Bronchial epithelial cell (primary cell): Measurements from ENCODE around the gene STXBP1. TPM values are rescaled to one million over a fixed set of nuclear protein-coding genes. Genes with fewer than 3 reads are reported as not detected.
A peak's percentile ranks its signal among the peaks of the same experiment; 100 is the strongest.

ENCODE experiments used
- DNase-seq: peaks from one replicate; pipeline ENCODE4 v3.0.0-alpha.2; 2010; ENCODE audit warnings: low read depth
- FAIRE-seq: peaks from 2 replicates; lab custom pipeline; 2011; peaks lifted over from hg19 to GRCh38; lab: Jason Lieb, UNC
- H3K27me3 ChIP-seq: 2 replicates; pipeline ENCODE4 v1.5.1; 2011; ENCODE audit warnings: low read length; ENCODE audit not compliant: control insufficient read depth, insufficient read depth
- H3K36me3 ChIP-seq: 2 replicates; pipeline ENCODE4 v1.5.1; 2011; ENCODE audit warnings: low read length; ENCODE audit not compliant: control insufficient read depth, insufficient read depth
- H3K4me3 ChIP-seq: 2 replicates; pipeline ENCODE4 v1.5.1; 2011; ENCODE audit warnings: mild to moderate bottlenecking, low read depth, low read length, control low read depth
- CTCF ChIP-seq: IDR thresholded peaks from 2 replicates; pipeline ENCODE4 v1.5.1; 2011; ENCODE audit warnings: mild to moderate bottlenecking, moderate library complexity, low read length, control low read depth, inconsistent platforms; ENCODE audit not compliant: insufficient read depth, severe bottlenecking
- total RNA-seq: library from RNA; depleted of rRNA; stranded (reverse); fragments of >200 nt; gene quantifications from 2 replicates; pipeline ENCODE4 v1.2.1, GENCODE V29; 2014

STXBP1 gene
- total RNA-seq = 7.9 and 17.1 TPM in 2 replicates

DNA sequence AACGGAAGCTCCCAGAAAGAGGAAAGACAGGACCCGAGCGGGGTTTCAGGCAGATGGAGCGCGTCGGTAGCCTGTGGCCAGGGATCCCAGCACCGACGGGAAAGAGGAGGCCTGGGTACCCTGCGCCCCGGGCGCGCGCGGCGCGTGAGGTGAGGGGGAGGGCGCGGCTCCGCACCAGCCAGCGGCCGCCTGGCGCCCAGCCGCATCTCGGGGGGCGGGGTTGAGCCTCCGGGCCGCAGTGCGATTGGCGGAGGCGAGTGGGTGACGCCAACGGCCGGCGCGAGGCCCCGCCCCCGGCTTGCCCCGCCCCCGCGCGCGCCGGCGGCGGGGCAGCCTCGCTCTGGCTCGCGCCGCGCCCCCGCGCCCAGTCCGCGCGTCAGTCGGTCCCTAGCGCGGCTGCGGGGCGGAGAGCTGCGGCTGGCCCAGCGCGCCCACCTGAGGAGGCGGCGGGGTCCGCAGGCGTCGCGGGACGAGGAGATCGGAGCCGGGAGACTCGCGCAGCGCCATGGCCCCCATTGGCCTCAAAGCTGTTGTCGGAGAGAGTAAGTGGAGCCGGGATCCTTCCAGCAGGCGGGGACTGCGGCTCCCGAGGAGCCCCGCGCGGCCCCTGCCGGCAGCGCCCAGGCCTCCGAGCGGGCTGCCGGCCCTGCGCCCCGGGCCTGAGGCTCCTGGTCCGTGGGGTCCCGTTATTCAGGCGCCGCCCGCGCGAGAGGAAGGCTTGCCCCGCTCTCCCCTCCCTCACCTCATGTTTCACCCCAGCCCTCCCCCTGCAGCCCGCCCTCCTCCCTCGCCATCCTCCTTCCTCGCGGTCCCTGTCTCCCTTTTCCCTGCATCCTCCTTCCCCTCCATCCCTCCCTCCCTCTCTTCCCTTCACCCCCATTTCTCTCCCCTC, at the start of gene STXBP1:
Gene STXBP1 (plus strand): TSS at position 379 of the 892 bp plus-strand sequence. CDS start 127 bp downstream, at position 506.
- FAIRE-seq (no peak), DNase-seq (peak; percentile 59)
- peak; percentile 37 for TF ChIP-seq CTCF
- H3K27me3 ChIP-seq = no peaks in the 10 kb centered on the region
- H3K36me3 ChIP-seq = no peaks in the 10 kb centered on the region
- peak within 1 kb of the TSS; percentile 72 for H3K4me3 ChIP-seq

DNA sequence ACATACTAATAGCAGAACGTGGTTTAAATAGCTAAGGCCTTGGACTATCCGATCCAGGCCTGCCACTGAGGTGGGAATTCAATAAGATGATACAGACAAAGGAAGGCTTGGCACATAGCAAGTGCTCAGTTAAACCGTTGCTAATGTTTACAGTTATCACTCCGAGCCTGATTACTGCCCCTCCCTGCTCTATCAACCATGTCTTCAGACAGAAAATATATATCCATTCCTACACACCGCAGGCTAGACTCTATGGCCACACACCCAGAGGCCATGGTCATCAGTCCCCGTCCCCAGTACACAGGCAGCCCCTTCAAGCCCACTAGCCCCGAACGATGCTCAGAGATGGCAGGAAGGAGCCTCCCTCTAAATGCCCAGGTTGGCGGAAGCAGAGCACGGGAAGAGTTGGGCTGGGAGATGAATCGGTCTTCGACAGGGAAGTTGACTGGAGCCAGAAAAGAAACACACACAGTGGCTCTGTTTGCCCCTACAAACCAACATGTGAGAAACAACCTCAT, 49.7 kb upstream of the STXBP1 start:
- no peak for DNase-seq
- no peak for TF ChIP-seq CTCF
- no peaks in the 10 kb centered on the region for H3K27me3 ChIP-seq
- no peak overlapping the region for H3K4me3 ChIP-seq
- FAIRE-seq = peak; percentile 92
- H3K36me3 ChIP-seq = peaks cover 27% of the 10 kb centered on the region

DNA sequence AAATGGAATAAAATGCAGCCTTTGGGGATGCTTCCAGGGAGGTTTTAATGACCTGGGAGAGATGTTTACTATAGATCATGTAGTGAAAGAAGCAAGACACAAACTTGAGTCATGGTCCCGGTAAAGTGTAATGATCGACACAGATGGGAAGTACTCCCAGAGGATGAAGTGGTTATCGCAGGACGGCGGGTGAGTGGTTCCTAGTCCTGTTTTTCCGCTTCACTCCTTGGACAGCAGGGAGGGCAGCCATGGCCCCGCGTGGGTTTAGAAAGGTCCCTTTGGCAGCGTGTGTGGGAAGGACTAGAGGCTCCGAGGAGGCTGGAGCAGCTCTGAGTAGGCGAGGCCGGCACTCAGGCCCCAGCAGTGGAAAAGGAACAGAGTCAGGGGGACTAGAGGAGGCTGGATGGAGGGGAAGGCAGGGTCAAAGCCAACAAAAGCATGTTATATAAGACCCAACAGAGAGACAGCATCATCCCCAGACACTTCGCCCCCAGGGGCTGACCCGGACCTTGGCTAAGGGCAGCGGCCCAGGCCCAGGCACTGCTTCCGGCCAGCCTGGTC, 49.2 kb upstream of the STXBP1 start:
- peaks cover 24% of the 10 kb centered on the region for H3K36me3 ChIP-seq
- peak; percentile 43 for FAIRE-seq
- H3K4me3 ChIP-seq = no peak overlapping the region
- peak; percentile 76 for DNase-seq
- H3K27me3 ChIP-seq = no peaks in the 10 kb centered on the region
- TF ChIP-seq CTCF = peak; percentile 23

GRCh38 chr9:127563579-127563978, 48.5 kb upstream of the STXBP1 start:
- FAIRE-seq (no peak), DNase-seq (no peak)
- TF ChIP-seq CTCF = no peak
- peaks cover 24% of the 10 kb centered on the region for H3K36me3 ChIP-seq
- no peak overlapping the region for H3K4me3 ChIP-seq
- H3K27me3 ChIP-seq = no peaks in the 10 kb centered on the region

GRCh38 chr9:127565231-127565630, 46.8 kb upstream of the STXBP1 start:
- TF ChIP-seq CTCF = no peak
- peaks cover 11% of the 10 kb centered on the region for H3K36me3 ChIP-seq
- H3K27me3 ChIP-seq = no peaks in the 10 kb centered on the region
- FAIRE-seq = no peak
- H3K4me3 ChIP-seq = no peak overlapping the region
- DNase-seq = no peak
